Measurements from ENCODE around the gene COL13A1.

COL13A1 gene

DNA sequence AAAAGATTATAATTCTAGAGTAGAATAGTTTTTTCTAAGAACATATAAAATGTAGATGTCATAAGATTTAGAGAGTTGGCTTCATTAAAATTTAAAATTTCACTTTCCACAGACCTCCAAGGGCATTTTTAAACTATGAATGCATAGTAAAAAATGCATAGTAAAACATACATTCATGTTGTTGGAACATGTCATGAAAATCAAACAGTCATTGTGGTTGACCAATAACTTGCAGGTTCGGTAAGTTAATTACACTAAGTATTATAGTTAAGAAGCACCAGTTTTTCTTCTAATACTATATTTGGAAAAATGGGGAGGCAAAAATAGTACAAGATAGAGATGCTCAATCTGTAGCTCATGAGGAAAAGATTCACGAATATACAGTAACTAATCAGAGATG lies 189.4 kb downstream of the COL13A1 start:
- H3K36me3 ChIP-seq (ENCODE audit: insufficient read depth, low read length): no peaks in the 10 kb centered on the region

DNA sequence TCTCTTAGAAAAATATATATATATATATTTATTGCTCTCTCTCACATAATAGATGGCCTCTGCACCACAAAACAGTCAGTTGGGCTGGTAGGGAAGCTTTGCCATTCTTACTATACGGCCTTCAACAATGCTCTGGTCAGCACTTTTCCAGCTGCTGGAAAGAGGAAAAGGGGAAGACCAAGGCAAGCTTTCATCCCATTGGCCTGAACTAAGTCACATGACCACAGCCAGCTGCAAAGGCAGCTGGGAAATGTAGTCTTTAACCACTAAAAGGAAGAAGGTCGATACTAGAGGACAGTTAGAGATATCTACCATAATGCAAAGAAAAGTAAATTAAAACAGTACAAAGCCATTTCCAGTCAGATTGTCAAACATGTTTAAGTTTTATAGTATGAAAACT lies 192.6 kb downstream of the COL13A1 start:
- H3K36me3 ChIP-seq (ENCODE audit: insufficient read depth, low read length): no peaks in the 10 kb centered on the region
- H3K4me1 ChIP-seq (ENCODE audit: control insufficient read depth, insufficient read depth, low read length, unreplicated experiment): no peaks in the 10 kb centered on the region
- H3K79me2 ChIP-seq (ENCODE audit: control insufficient read depth, insufficient read depth, low read length, unreplicated experiment): no peaks in the 10 kb centered on the region
- H2AFZ ChIP-seq (ENCODE audit: low read length, unreplicated experiment): no peak overlapping the region
- no peak overlapping the region for H3K27ac ChIP-seq (ENCODE audit: low read depth, low read length)
- no peak overlapping the region for H3K4me3 ChIP-seq (ENCODE audit: low read depth, low read length)
- peaks cover 44% of the 10 kb centered on the region for H3K27me3 ChIP-seq (ENCODE audit: insufficient read depth, low read length)

More for the DNA sequence above, 189.4 kb downstream of the COL13A1 start:
- H2AFZ ChIP-seq (ENCODE audit: low read length, unreplicated experiment): no peak overlapping the region
- H3K4me1 ChIP-seq (ENCODE audit: control insufficient read depth, insufficient read depth, low read length, unreplicated experiment): no peaks in the 10 kb centered on the region
- H3K27ac ChIP-seq (ENCODE audit: low read depth, low read length): no peak overlapping the region
- H3K79me2 ChIP-seq (ENCODE audit: control insufficient read depth, insufficient read depth, low read length, unreplicated experiment): no peaks in the 10 kb centered on the region
- H3K27me3 ChIP-seq (ENCODE audit: insufficient read depth, low read length): peaks cover 48% of the 10 kb centered on the region
- H3K4me3 ChIP-seq (ENCODE audit: low read depth, low read length): no peak overlapping the region

DNA sequence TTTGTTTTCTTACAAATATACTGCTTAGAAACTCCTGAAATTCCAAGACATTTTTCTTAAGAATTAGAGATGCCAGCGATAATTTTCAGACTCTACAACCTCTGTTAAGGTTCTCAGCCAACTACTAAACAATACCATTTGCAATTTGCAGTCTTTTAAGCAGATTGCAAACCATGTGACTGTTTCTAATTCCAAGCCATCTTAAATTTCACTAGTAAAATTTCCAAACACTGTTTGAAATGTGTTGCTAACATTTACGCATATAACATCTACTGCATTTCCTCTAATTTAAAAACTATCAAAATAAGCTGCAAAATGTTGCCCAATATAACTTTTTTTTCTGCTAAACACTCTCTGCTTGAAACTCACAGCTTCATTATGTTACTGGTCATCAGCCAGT lies 194.9 kb downstream of the COL13A1 start:
- H3K36me3 ChIP-seq (ENCODE audit: insufficient read depth, low read length): no peaks in the 10 kb centered on the region
- peaks cover 36% of the 10 kb centered on the region for H3K27me3 ChIP-seq (ENCODE audit: insufficient read depth, low read length)
- H3K4me3 ChIP-seq (ENCODE audit: low read depth, low read length): no peak overlapping the region
- H3K79me2 ChIP-seq (ENCODE audit: control insufficient read depth, insufficient read depth, low read length, unreplicated experiment): no peaks in the 10 kb centered on the region
- H3K4me1 ChIP-seq (ENCODE audit: control insufficient read depth, insufficient read depth, low read length, unreplicated experiment): no peaks in the 10 kb centered on the region
- no peak overlapping the region for H2AFZ ChIP-seq (ENCODE audit: low read length, unreplicated experiment)
- H3K27ac ChIP-seq (ENCODE audit: low read depth, low read length): no peak overlapping the region

DNA sequence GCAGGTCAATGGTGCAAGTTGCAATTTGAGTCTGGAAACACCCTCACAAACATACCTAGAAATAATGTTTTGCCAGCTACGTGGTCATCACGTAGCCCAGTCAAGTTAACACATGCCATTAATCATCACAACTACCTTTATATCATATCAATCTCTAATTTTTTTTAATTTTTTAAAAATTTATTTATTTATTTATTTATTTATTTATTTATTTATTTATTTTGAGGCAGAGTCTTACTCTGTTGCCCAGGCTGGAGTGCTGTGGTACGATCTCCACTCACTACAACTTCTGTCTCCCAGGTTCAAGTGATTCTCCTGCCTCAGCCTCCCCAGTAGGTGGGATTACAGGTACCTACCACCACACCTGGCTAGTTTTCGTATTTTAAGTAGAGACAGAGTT lies 198.6 kb downstream of the COL13A1 start:
- H3K4me1 ChIP-seq (ENCODE audit: control insufficient read depth, insufficient read depth, low read length, unreplicated experiment): no peaks in the 10 kb centered on the region
- no peaks in the 10 kb centered on the region for H3K36me3 ChIP-seq (ENCODE audit: insufficient read depth, low read length)
- no peak overlapping the region for H3K27ac ChIP-seq (ENCODE audit: low read depth, low read length)
- H2AFZ ChIP-seq (ENCODE audit: low read length, unreplicated experiment): no peak overlapping the region
- H3K79me2 ChIP-seq (ENCODE audit: control insufficient read depth, insufficient read depth, low read length, unreplicated experiment): no peaks in the 10 kb centered on the region
- no peak overlapping the region for H3K4me3 ChIP-seq (ENCODE audit: low read depth, low read length)
- peaks cover 49% of the 10 kb centered on the region for H3K27me3 ChIP-seq (ENCODE audit: insufficient read depth, low read length)

DNA sequence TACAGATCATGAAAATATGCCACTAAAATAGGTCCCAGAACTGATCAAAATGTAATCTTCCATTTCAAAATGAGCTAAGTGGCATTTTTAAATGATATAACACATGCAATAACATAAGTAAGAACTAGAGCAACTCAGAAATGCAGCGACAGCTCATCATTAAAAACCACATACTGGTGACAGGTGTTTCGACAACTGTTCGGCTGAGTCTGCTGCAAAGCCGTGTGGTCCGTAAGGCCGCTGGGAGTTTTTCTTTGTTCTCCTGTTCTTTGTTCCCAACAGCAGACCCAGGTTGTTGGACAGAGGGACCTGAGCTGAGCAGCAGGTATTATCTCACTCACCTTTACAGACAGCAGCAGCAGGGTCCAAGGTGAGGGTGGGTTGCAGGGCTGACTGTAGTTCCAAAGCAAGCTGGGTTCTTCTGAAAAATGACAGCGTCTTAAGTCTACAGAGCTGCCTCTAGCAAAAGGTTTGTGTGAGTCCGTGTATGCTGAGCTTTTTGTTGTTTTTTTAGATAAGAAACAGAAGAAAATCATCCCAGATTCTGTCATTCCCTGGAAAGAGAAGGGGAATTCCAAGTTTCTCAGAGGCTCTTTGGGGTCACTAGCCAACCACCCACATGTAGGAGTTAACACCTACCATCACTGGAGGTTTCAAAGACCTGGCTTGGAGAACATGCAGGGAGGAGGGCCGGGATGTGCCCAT lies 205.6 kb downstream of the COL13A1 start:
- H3K4me1 ChIP-seq (ENCODE audit: control insufficient read depth, insufficient read depth, low read length, unreplicated experiment): no peaks in the 10 kb centered on the region
- H3K27ac ChIP-seq (ENCODE audit: low read depth, low read length): no peak overlapping the region
- no peaks in the 10 kb centered on the region for H3K79me2 ChIP-seq (ENCODE audit: control insufficient read depth, insufficient read depth, low read length, unreplicated experiment)
- H3K36me3 ChIP-seq (ENCODE audit: insufficient read depth, low read length): no peaks in the 10 kb centered on the region
- no peak overlapping the region for H3K4me3 ChIP-seq (ENCODE audit: low read depth, low read length)
- H3K27me3 ChIP-seq (ENCODE audit: insufficient read depth, low read length): peaks cover 84% of the 10 kb centered on the region
- no peak overlapping the region for H2AFZ ChIP-seq (ENCODE audit: low read length, unreplicated experiment)
